SK-N-MC (cell line): ENCODE results near the gene FRMD4A.

ENCODE experiments used
- EZH2 ChIP-seq: fragments of 200-600 bp; sonication (generic); IDR thresholded peaks from one replicate; pipeline ENCODE4 v1.6.1; 2017; ENCODE audit warnings: antibody characterized with exemption
- POLR2AphosphoS5 ChIP-seq: IDR thresholded peaks from 2 replicates; pipeline ENCODE4 v1.6.1; 2012; ENCODE audit warnings: mild to moderate bottlenecking, low read depth, low read length, borderline replicate concordance

GRCh38 chr10:14025283-14026189, 305.2 kb downstream of the FRMD4A start:
- TF ChIP-seq POLR2AphosphoS5 (no peak), EZH2 (no peak)
